Uterus (tissue), 4 donors: ENCODE results near the gene SLCO2A1. TPM values are rescaled to one million over a fixed set of nuclear protein-coding genes. Genes with fewer than 3 reads are reported as not detected.

Source experiments
- DNase-seq, 2 donors: peaks; one replicate each; pipeline ENCODE4 v3.0.0-alpha.2; 2019 to 2020
- H3K27ac ChIP-seq, 2 donors: fragments of 200-600 bp; sonication (generic); 1 replicate in 1 of 2; 2 replicates in 1 of 2; pipeline ENCODE4 v1.5.1; 2016 to 2018
- H3K27me3 ChIP-seq, 2 donors: fragments of 200-600 bp; sonication (generic); one replicate each; pipeline ENCODE4 v1.5.1; 2018 to 2019; ENCODE audit warnings: control low read depth in 1 of 2
- H3K36me3 ChIP-seq, 2 donors: fragments of 200-600 bp; sonication (generic); one replicate each; pipeline ENCODE4 v1.5.1; 2019; ENCODE audit warnings: control low read depth in 1 of 2
- H3K4me1 ChIP-seq, 2 donors: fragments of 200-600 bp; sonication (generic); one replicate each; pipeline ENCODE4 v1.5.1; 2018 to 2019; ENCODE audit warnings: control low read depth in 1 of 2
- H3K4me3 ChIP-seq, 2 donors: fragments of 200-600 bp; sonication (generic); 1 replicate in 1 of 2; 2 replicates in 1 of 2; pipeline ENCODE4 v1.5.1; 2018 to 2019; ENCODE audit warnings: mild to moderate bottlenecking in 1 of 2
- H3K9me3 ChIP-seq, 2 donors: fragments of 200-600 bp; sonication (generic); one replicate each; pipeline ENCODE4 v1.5.1; 2019; ENCODE audit warnings: control low read depth in 1 of 2
- CTCF ChIP-seq, 4 experiments: fragments of 200-600 bp in 2 of 4; fragments of 450-650 bp in 2 of 4; sonication (generic) in 2 of 4; IDR thresholded peaks; one replicate each; pipeline ENCODE4 v1.5.1; 2016 to 2019; ENCODE audit warnings: antibody characterized with exemption in 4 of 4, mild to moderate bottlenecking in 2 of 4, moderate library complexity in 1 of 4
- POLR2A ChIP-seq, 2 donors: fragments of 450-650 bp; IDR thresholded peaks; one replicate each; pipeline ENCODE4 v1.6.1; 2016; ENCODE audit warnings: antibody characterized with exemption in 2 of 2, mild to moderate bottlenecking in 1 of 2, moderate library complexity in 1 of 2
- intact Hi-C: fragments of 100-400 bp; cut with DNase I; formaldehyde crosslinking; loops from one replicate; pipeline ENCODE4 v1.15.1; 2023; ENCODE audit warnings: low total_unique reads
- total RNA-seq, 4 donors: library from RNA; depleted of rRNA in 3 of 4; stranded (reverse); fragments of >200 nt in 3 of 4; gene quantifications; one replicate each; pipeline versions ENCODE4 v1.1.0 to v1.2.4, GENCODE V29; 2014 to 2023
- donor health status: DM: yes; HTN: yes; CAD: no.

The SLCO2A1 gene
- total RNA-seq, 4 donors from 2014 or later = 3.0 to 168 (median 79.6) TPM

GRCh38 chr3:134007819-134008218 lies 21.9 kb downstream of the SLCO2A1 start:
- H3K4me1 ChIP-seq = no peaks in the 10 kb centered on the region
- H3K36me3 ChIP-seq = no peaks in the 10 kb centered on the region
- no peaks in the 10 kb centered on the region for H3K9me3 ChIP-seq

GRCh38 chr3:134004841-134005240 lies 24.9 kb downstream of the SLCO2A1 start:
- Histone ChIP-seq H3K36me3 (no peaks in the 10 kb centered on the region), H3K27me3 (no peaks in the 10 kb centered on the region), H3K27ac (no peak overlapping the region), H3K9me3 (no peaks in the 10 kb centered on the region), H3K4me1 (no peaks in the 10 kb centered on the region), H3K4me3 (no peak overlapping the region)
- no peak for TF ChIP-seq CTCF (IDR thresholded peaks at IDR 0.05)
- TF ChIP-seq POLR2A (IDR thresholded peaks at IDR 0.05) = no peak
- intact Hi-C loops = no loop called here
- DNase-seq = no peak

More at GRCh38 chr3:134007819-134008218, 21.9 kb downstream of the SLCO2A1 start:
- no peak overlapping the region for H3K4me3 ChIP-seq
- no peaks in the 10 kb centered on the region for H3K27me3 ChIP-seq
- no peak overlapping the region for H3K27ac ChIP-seq
- intact Hi-C loops = no loop called here
- DNase-seq = no peak
- TF ChIP-seq POLR2A (IDR thresholded peaks at IDR 0.05) (no peak), CTCF (IDR thresholded peaks at IDR 0.05) (no peak)

- H3K4me1 ChIP-seq = no peaks in the 10 kb centered on the region
- H3K36me3 ChIP-seq = no peaks in the 10 kb centered on the region
- H3K27ac ChIP-seq = no peak overlapping the region
- H3K4me3 ChIP-seq = no peak overlapping the region
- no peak for TF ChIP-seq CTCF (IDR thresholded peaks at IDR 0.05)
- no peak for TF ChIP-seq POLR2A (IDR thresholded peaks at IDR 0.05)
- no peaks in the 10 kb centered on the region for H3K27me3 ChIP-seq
- intact Hi-C loops = no loop called here
- H3K9me3 ChIP-seq = no peaks in the 10 kb centered on the region
- DNase-seq = no peak
These were observed 26.7 kb downstream of the SLCO2A1 start for GRCh38 chr3:134003066-134003465.

GRCh38 chr3:134002306-134002705 lies 27.4 kb downstream of the SLCO2A1 start:
- no peak overlapping the region for H3K4me3 ChIP-seq
- intact Hi-C loops = no loop called here
- H3K27me3 ChIP-seq = no peaks in the 10 kb centered on the region
- H3K36me3 ChIP-seq = no peaks in the 10 kb centered on the region
- no peak overlapping the region for H3K27ac ChIP-seq
- no peaks in the 10 kb centered on the region for H3K9me3 ChIP-seq
- H3K4me1 ChIP-seq = no peaks in the 10 kb centered on the region
- no peak for DNase-seq
- TF ChIP-seq CTCF (IDR thresholded peaks at IDR 0.05) = no peak
- no peak for TF ChIP-seq POLR2A (IDR thresholded peaks at IDR 0.05)

GRCh38 chr3:134001251-134001650 lies 28.5 kb downstream of the SLCO2A1 start:
- no peak for TF ChIP-seq CTCF (IDR thresholded peaks at IDR 0.05)
- no peak for TF ChIP-seq POLR2A (IDR thresholded peaks at IDR 0.05)
- H3K9me3 ChIP-seq = no peaks in the 10 kb centered on the region
- H3K27me3 ChIP-seq = no peaks in the 10 kb centered on the region
- H3K4me1 ChIP-seq = no peaks in the 10 kb centered on the region
- H3K36me3 ChIP-seq = no peaks in the 10 kb centered on the region
- H3K4me3 ChIP-seq = no peak overlapping the region
- no peak for DNase-seq
- H3K27ac ChIP-seq = no peak overlapping the region
- intact Hi-C loops = no loop called here
